PFSK-1 (cell line): Measurements from ENCODE around the gene SP140.

ENCODE experiments used
- FOXP2 ChIP-seq: optimal IDR thresholded peaks from 2 replicates; pipeline ENCODE3; 2011; ENCODE audit warnings: borderline replicate concordance, control low read depth, inconsistent platforms; ENCODE audit not compliant: insufficient read depth; ENCODE audit errors: extremely low read length, extremely low read depth
- POLR2AphosphoS5 ChIP-seq: IDR thresholded peaks from 2 replicates; pipeline ENCODE4 v1.6.1; 2012; ENCODE audit warnings: low read depth, mild to moderate bottlenecking, control low read depth, low read length, moderate library complexity
- SIN3A ChIP-seq: IDR thresholded peaks from 2 replicates; pipeline ENCODE4 v1.6.1; 2012; ENCODE audit warnings: mild to moderate bottlenecking, low read length, moderate library complexity, borderline replicate concordance; ENCODE audit not compliant: insufficient read depth
- TAF1 ChIP-seq: IDR thresholded peaks from 2 replicates; pipeline ENCODE4 v1.6.1; 2012; ENCODE audit warnings: low read length, control low read depth, borderline replicate concordance; ENCODE audit not compliant: insufficient read depth
- TF ChIP-seq, protein P1 (sequence below), 2 experiments: IDR thresholded peaks; 2 replicates each; pipeline versions ENCODE4 v1.6.1 to v1.8.0; 2011 to 2012; ENCODE audit warnings: low read depth in 2 of 2, low read length in 2 of 2, control low read depth in 1 of 2, inconsistent platforms in 1 of 2, mild to moderate bottlenecking in 1 of 2, moderate library complexity in 1 of 2; ENCODE audit not compliant: insufficient read depth in 1 of 2

DNA sequence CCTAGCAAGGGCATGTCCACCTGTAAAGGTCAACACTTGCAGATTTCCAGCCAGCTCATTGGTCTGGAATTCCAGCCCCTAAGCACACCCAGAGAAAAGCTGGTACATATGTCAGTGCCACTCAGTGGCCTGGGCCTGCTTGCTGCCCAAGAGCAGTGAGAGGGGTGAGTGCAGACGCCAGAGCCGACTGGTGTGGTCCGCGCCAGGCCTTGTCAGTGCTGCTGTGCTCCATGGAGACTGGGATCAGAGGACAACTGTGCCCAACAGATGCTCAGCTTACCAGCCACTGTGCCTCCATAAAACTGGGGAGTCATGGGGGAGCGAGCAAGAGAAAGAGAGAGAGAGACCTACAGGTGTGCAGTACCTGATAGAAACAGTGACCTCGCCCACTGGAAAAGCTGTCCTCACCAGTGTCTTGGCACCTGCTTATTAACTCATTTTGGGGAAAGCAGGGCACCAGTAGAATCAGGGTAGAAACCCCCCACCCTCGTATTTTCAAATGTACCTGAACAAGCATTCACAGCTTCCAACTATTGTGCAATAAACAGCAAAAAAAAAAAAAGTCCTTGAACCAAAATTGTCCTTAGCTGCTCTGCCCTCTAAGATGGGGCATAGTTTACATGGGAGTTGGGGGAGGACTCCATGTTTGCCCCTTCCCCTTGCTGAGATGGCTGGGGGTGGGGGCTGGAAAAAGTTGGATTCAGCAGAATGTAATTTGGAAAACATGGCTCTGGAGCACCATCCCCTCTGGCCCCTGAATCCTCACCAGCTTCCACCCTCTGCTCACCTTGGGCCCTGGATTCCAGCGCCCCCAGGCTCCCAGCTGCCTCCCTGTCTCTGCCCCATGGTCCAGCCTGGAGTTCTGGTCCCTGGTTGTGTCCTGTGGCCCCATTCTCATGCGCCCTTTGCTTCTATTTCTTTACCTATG lies 100.0 kb downstream of the SP140 start:
- TF ChIP-seq FOXP2 = no peak
- TF ChIP-seq TAF1 = no peak
- TF ChIP-seq SIN3A = no peak
- no peak for TF ChIP-seq POLR2AphosphoS5
- TF ChIP-seq, protein P1, sequence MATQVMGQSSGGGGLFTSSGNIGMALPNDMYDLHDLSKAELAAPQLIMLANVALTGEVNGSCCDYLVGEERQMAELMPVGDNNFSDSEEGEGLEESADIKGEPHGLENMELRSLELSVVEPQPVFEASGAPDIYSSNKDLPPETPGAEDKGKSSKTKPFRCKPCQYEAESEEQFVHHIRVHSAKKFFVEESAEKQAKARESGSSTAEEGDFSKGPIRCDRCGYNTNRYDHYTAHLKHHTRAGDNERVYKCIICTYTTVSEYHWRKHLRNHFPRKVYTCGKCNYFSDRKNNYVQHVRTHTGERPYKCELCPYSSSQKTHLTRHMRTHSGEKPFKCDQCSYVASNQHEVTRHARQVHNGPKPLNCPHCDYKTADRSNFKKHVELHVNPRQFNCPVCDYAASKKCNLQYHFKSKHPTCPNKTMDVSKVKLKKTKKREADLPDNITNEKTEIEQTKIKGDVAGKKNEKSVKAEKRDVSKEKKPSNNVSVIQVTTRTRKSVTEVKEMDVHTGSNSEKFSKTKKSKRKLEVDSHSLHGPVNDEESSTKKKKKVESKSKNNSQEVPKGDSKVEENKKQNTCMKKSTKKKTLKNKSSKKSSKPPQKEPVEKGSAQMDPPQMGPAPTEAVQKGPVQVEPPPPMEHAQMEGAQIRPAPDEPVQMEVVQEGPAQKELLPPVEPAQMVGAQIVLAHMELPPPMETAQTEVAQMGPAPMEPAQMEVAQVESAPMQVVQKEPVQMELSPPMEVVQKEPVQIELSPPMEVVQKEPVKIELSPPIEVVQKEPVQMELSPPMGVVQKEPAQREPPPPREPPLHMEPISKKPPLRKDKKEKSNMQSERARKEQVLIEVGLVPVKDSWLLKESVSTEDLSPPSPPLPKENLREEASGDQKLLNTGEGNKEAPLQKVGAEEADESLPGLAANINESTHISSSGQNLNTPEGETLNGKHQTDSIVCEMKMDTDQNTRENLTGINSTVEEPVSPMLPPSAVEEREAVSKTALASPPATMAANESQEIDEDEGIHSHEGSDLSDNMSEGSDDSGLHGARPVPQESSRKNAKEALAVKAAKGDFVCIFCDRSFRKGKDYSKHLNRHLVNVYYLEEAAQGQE (IDR thresholded peaks at IDR 0.05; ENCODE audit: insufficient read depth in 1 of 2, low read depth in 2 of 2, low read length in 2 of 2) = no peak
